MV-4-11 (cell line): ENCODE data around the gene MAPK12.
A peak's percentile ranks its signal among the peaks of the same experiment; 100 is the strongest.

Experiments
- DNase-seq: peaks from one replicate; lab custom pipeline; 2025; lab: John Stamatoyannopoulos, UW

The MAPK12 gene

DNA sequence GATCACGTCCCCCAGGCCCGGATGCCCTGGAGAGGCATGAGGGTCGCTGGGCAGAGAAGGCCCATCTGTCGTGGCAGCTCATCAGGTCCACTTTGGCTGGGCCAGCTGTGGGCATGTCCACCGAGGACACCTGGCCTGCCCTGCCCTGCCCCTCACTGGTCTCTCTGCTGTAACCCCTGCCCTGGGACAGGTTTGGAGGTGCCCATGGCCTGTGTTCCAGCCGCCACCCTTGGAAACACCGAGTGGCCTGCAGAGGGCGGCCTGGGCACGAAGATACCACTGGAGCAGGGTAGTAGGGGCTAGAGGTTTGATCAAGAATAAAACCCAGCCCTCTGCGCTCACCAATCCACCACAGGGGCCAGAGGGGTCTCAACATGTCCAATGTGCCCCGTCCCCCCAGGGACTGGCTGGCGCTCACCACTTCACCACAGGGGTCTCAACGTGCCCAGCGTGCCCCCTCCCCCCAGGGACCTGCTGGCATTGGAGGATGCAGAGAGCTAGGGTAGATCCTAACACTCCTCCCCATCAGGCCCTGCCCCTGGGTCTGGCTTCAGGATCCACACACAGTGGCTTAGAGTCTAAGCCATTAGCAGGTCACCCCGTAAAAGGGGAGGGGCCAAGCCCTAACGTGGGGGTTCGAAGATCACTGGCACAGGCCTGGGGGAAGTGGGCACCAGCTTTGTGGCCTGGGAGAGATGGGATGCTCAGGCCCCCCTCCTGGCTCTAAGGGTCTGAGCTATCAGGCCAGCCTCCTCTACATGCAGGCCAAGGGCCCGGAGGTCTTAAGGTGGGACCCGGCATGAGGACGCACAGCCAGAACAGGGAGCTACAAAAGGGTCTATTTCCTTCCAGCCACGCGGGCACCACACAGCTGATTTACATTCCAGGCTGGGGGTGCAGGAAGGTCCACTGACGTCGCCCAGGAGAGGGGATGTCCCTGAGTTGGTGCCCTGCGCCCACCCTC lies 9.1 kb downstream of the MAPK12 start:
- DNase-seq: peak; percentile 58

- no peak for DNase-seq
Measured at GRCh38 chr22:50251477-50252081, 9.9 kb downstream of the MAPK12 start.

GRCh38 chr22:50250555-50251476 lies 10.7 kb downstream of the MAPK12 start, which contains the start of gene HDAC10:
HDAC10 (minus strand) TSS chr22:50251265; CDS start chr22:50251032, 233 bp downstream.
- DNase-seq: peak; percentile 78

GRCh38 chr22:50250249-50250554 lies 11.3 kb downstream of the MAPK12 start:
- DNase-seq: no peak

- no peak for DNase-seq
Measured at GRCh38 chr22:50249341-50250248, 11.9 kb downstream of the MAPK12 start.

- DNase-seq: no peak
Measured at GRCh38 chr22:50248196-50249081, 13.0 kb downstream of the MAPK12 start.

GRCh38 chr22:50247748-50248147 lies 13.7 kb downstream of the MAPK12 start:
- DNase-seq: peak; percentile 61

DNA sequence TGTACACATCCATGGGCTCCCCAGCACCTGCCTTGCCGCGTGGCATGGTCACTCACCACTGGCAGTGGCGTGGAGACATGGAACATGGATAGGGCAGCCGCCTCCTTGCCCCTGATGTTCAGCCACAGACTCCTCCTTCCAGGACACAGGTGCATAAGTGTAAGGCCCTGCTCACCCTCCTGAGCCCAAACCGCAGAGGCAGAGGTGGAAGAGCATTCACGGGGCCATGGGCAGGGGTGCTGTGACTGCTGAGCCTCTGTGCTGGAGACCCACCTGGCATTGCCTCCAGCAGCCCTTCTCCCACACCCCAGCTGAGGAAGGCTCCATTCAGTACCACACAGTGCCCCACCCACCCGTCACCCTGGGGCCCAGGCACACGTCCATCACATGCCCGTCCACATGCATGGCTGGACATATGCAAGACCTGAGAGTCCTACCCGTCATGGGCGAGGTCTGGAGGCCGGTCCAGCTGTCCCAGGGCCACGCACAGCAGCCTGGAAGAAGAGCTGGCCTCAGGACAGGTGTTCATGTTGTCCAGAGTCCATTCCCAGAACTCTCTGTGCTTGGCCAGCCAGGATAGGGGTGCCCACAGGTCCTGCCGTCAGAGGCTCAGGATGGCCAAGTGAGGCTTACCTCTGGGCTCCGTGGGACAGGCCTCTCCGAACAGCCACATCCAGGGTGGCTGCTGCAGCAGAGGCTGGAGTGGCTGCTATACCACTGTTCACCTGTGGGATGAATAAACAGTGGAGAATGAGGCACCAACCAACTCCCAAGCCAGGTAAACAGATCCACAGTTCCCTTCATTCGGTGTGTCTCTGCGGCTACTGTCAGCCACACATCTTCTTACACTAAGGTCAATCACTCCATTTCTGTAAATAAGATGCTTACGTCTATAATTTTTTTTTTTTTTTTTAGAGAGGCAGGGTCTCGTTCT lies 15.0 kb downstream of the MAPK12 start:
- DNase-seq: no peak

GRCh38 chr22:50245214-50246072 lies 16.0 kb downstream of the MAPK12 start:
- no peak for DNase-seq

DNA sequence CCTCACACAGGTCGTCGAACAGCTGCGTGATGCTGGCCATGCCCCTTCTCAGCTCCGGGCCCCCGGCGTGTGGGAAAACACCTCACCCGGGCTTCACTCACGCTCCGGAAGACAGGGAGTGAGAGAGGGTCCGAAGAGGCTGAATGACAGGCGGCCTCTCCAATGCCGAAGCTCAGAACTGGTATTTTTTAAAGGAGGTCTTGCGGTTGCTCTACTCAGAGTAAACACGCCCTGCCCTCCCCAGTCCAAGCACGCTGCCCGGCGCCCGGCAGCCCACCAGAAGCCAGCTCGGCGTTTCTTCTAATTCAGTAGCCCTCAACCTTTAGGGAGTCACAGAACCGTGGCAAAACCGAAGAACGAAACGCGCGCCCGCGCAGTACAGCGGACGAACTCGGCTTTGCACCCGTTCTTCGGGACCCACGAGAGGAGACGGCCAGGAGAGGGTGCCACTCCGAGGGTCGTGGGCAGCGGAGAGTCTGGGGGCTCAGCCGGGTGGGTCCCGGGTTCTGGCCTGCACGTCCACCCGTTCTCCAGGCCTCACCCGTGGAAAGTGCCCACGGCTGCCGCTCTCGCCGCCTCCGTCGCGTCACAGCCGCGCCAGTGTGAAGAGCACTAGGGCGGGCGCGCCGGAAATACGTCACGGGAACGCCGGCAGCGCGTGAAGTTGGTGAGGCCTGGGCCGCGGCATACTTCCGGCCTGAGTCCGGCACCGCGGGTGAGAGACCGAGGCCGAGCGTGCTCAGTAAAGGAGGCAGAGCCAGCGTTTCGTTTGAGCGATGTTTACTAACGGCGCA lies 16.9 kb downstream of the MAPK12 start, which contains the start of gene TUBGCP6:
Gene TUBGCP6, minus strand, starts transcription at position 604 of the 794 bp plus-strand sequence. Its CDS starts 564 bp downstream, at position 40.
- peak; percentile 89 for DNase-seq

DNA sequence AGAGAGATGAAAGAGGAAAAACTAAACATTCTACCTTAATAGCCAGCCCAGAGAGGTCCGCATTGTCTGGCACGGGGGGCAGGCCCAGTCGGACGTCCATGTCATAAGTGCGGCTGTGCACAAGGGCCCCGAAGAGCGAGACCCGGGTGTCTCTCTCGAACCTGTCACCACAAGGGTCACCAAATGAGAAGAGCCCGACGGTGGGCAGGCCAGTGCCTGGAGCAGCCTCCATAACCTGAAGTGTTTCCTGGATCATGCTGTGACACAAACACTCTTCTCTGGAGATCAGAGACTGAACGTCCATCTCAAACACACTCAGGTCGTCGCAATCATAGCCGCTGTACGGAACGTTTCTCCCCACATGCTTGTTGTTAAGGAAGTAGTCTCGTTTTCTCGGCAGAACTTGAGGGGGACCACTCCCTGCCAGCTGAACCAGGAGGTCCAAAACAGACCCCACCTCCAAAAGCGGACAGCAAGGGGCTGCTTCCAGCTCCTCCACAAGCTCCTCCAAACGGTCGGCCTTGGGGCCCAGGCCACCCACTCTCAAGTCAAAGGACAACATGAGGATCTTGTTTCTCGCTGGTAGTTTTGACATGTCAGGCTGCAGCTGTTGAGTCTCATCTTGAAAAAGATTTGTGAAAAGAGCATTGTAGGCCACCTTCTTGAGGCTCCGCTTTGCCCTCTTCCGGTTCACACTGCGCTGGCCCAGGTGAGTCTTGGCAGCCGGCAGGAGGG lies 17.6 kb downstream of the MAPK12 start:
- no peak for DNase-seq

GRCh38 chr22:50242406-50242949 lies 19.0 kb downstream of the MAPK12 start:
- DNase-seq: no peak

GRCh38 chr22:50238755-50239154 lies 22.7 kb downstream of the MAPK12 start:
- no peak for DNase-seq

- DNase-seq: peak; percentile 30
Measured at GRCh38 chr22:50236731-50237409, 24.6 kb downstream of the MAPK12 start.

DNA sequence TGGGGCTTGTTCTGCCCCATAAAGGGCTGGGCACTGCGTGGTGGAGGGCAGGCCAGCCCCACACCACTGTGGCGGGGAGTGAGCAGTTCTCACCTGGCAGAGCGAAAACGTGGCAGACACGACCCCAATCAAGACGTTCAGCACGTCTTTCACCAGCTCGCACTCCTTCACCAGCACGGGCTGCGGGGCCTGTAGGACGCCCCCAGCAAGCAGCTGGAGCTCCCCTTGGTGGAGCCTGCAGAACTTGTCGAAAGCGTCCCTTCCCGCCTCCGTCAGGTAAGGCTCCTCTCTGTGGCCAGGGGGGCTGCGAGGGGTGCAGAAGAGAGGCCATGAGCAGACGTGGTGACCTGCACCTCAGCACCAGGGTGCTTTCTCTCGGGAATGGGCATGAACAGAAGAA lies 28.3 kb downstream of the MAPK12 start:
- no peak for DNase-seq
